ENCODE measurements around the gene ZNF57. TPM values are rescaled to one million over a fixed set of nuclear protein-coding genes. Genes with fewer than 3 reads are reported as not detected.
"Not testable (repeated sequence)": the region's sequence is repeated elsewhere in the genome, so short reads cannot be mapped to it uniquely, and the experiment has no call there.

Gene ZNF57
- polyA plus RNA-seq, 4 donors, result 4.5 to 19.2 (median 15.2) TPM

DNA sequence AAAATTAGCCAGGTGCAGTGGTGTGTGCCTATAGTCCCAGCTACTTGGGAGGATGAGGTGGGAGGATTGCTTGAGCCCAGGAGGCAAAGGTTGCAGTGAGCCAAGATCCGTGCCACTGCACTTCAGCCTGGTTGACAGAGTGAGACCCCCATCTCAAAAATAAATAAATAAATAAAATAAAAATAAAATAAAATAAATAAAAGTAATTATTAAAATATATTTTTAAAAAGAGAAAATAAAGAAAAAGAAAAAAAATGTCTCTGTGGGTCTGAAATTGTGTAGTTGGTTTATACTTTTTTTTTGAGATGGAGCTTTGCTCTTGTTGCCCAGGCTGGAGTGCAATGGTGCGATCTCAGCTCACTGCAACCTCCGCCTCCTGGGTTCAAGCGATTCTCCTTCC is 35.1 kb downstream of the ZNF57 start:
- 94 to 97% (median 95%) methylated on average over 4 of the region's 4 CpGs for WGBS, 3 donors
- Histone ChIP-seq H3K36me3 (ENCODE audit: control insufficient read depth in 3 of 3, insufficient read depth in 2 of 3, low read depth in 1 of 3, low read length in 3 of 3) (peaks cover 12 to 56% (median 26%) of the 10 kb centered on the region in 3 donors), H3K9me3 (ENCODE audit: control insufficient read depth in 2 of 2, insufficient read depth in 1 of 2, low read depth in 1 of 2, low read length in 1 of 2) (peaks cover 2 to 60% of the 10 kb centered on the region in 2 donors)
- H3K27me3 ChIP-seq (ENCODE audit: control insufficient read depth in 3 of 3, insufficient read depth in 3 of 3, low read length in 3 of 3); H3K4me3 ChIP-seq (ENCODE audit: low read depth in 1 of 3, low read length in 3 of 3); FAIRE-seq; H3K4me1 ChIP-seq (ENCODE audit: control insufficient read depth in 3 of 3, insufficient read depth in 2 of 3, low read depth in 1 of 3, low read length in 2 of 3); DNase-seq; H3K27ac ChIP-seq (ENCODE audit: low read depth in 1 of 3, low read length in 2 of 3): not testable (repeated sequence)

DNA sequence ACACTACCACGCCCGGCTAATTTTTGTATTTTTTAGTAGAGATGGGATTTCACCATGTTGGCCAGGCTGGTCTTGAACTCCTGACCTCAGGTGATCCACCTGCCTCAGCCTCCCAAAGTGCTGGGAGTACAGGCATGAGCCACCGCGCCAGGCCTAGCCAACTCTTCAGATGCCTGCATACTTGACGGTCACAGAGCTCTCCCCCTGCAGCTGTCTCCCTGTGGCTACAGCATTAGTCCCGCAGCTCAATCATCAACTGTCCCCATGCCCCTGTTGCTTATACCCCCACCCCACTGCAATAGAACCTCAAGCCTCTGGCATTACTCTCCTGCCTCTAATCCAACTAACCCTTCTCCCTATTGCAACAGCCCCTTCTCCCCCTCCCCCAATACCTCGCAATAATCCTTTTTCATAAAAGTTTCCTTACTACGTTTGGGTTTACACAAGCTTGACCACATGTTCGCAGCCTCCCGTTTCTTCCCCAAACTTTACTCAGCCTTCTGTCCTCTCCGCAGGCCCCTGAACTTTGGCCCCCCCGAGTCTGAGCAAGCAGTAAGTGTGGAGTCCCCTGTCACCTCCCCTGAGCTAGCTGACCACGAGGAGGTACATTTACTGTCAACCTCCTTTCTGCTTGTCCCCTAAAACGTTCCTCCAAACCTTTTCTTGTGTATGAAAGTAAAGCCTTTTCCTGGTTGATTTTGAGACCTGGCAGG is 42.4 kb downstream of the ZNF57 start:
- peaks cover 0 to under 1% of the 10 kb centered on the region in 2 donors for H3K9me3 ChIP-seq (ENCODE audit: control insufficient read depth in 2 of 2, insufficient read depth in 1 of 2, low read depth in 1 of 2, low read length in 1 of 2)
- peak in 1 of 2 donors; percentile 44 for DNase-seq
- WGBS, 3 donors, result 82 to 86% (median 85%) methylated on average over 14 of the region's 14 CpGs
- peaks cover 0 to 15% (median 5%) of the 10 kb centered on the region in 3 donors for H3K36me3 ChIP-seq (ENCODE audit: control insufficient read depth in 3 of 3, insufficient read depth in 2 of 3, low read depth in 1 of 3, low read length in 3 of 3)
- no peak overlapping the region for H3K4me3 ChIP-seq (ENCODE audit: low read depth in 1 of 3, low read length in 3 of 3)
- H3K27me3 ChIP-seq (ENCODE audit: control insufficient read depth in 3 of 3, insufficient read depth in 3 of 3, low read length in 3 of 3), result no peaks in the 10 kb centered on the region
- no peak overlapping the region for H3K27ac ChIP-seq (ENCODE audit: low read depth in 1 of 3, low read length in 2 of 3)
- no peak for FAIRE-seq
- H3K4me1 ChIP-seq (ENCODE audit: control insufficient read depth in 3 of 3, insufficient read depth in 2 of 3, low read depth in 1 of 3, low read length in 2 of 3), result peaks cover 0 to 11% (median 2%) of the 10 kb centered on the region in 3 donors

DNA sequence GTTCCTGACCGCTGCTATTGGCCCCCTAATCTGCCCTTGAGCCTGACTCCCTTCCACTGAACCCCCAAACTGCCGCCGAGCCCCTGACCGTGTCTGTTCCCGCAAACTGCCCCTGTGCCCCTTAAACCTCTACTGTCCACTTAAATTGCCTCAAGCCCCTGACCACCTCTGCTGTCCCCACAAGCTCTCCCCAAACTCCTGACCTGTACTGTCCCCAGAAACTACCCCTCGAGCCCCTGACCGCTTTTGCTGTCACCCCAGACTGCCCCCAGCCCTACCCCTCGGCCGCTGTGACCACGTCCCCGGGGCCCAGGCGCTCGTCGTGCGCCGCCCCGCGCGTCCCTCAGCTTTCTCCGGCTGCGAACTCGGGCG is 43.7 kb downstream of the ZNF57 start:
- H3K36me3 ChIP-seq (ENCODE audit: control insufficient read depth in 3 of 3, insufficient read depth in 2 of 3, low read depth in 1 of 3, low read length in 3 of 3), result peaks cover 0 to 9% (median 2%) of the 10 kb centered on the region in 3 donors
- WGBS, 3 donors, result 0 to 3% (median 1%) methylated on average over 23 of the region's 23 CpGs
- no peak for DNase-seq
- H3K27ac ChIP-seq (ENCODE audit: low read depth in 1 of 3, low read length in 2 of 3), result peak overlapping the region; percentile 16 to 94 (median 65)
- H3K9me3 ChIP-seq (ENCODE audit: control insufficient read depth in 2 of 2, insufficient read depth in 1 of 2, low read depth in 1 of 2, low read length in 1 of 2), result no peaks in the 10 kb centered on the region
- no peaks in the 10 kb centered on the region for H3K27me3 ChIP-seq (ENCODE audit: control insufficient read depth in 3 of 3, insufficient read depth in 3 of 3, low read length in 3 of 3)
- peak overlapping the region; percentile 48 to 96 (median 71) for H3K4me3 ChIP-seq (ENCODE audit: low read depth in 1 of 3, low read length in 3 of 3)
- peaks cover 2 to 20% (median 2%) of the 10 kb centered on the region in 3 donors for H3K4me1 ChIP-seq (ENCODE audit: control insufficient read depth in 3 of 3, insufficient read depth in 2 of 3, low read depth in 1 of 3, low read length in 2 of 3)
- no peak for FAIRE-seq

DNA sequence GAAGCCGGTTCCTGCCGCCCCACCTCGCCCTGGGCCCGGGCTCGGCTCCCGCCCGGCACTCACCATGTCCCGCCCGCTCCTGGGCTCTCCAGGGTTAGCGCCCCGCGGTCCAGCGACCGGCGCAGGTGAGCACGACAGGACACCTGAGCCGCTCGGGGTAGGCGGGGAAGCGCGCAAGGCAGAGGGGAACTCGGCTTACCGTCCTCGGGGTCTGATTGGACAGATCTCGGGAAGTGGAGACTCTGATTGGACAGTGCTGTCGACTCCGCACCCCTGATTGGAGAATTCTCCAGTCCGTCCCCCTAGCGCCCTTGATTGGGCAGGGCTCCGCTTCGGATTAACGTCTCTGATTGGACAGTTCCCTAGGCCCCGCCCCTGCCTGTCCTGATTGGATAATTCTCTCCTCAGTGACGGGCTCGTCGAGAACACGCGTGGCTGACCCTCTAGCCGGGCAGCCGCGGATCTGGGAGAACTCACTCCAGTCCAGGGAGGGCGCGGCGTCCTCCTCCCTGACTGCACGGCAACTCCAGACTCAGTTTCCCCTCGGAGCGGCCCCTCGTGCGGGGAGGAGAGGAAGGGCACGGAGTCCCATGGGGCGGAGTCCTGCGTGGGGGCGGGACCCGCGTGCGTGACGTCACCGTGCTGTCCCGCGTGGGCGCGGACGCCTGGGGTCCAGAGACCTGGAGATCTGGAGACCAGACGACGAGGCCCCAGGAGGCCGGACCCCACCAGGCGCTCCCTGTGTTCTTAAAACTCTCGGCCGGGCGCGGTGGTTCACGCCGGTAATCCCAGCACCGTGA is 44.2 kb downstream of the ZNF57 start, which contains the start of gene ZNF77:
TSS of gene ZNF77 (minus strand) at position 197 of the 800 bp plus-strand sequence. CDS start at position 66, 131 bp downstream.
- FAIRE-seq, result peak; percentile 65
- H3K4me3 ChIP-seq (ENCODE audit: low read depth in 1 of 3, low read length in 3 of 3), result peak within 1 kb of the TSS; percentile 49 to 96 (median 71)
- peaks cover 2 to 22% (median 6%) of the 10 kb centered on the region in 3 donors for H3K4me1 ChIP-seq (ENCODE audit: control insufficient read depth in 3 of 3, insufficient read depth in 2 of 3, low read depth in 1 of 3, low read length in 2 of 3)
- peak; percentile 99 to 100 for DNase-seq
- no peaks in the 10 kb centered on the region for H3K9me3 ChIP-seq (ENCODE audit: control insufficient read depth in 2 of 2, insufficient read depth in 1 of 2, low read depth in 1 of 2, low read length in 1 of 2)
- peak within 1 kb of the TSS; percentile 79 to 94 (median 94) for H3K27ac ChIP-seq (ENCODE audit: low read depth in 1 of 3, low read length in 2 of 3)
- 1% methylated on average over 69 to 74 of the region's 74 CpGs for WGBS, 3 donors
- peaks cover 0 to 6% (median 0%) of the 10 kb centered on the region in 3 donors for H3K36me3 ChIP-seq (ENCODE audit: control insufficient read depth in 3 of 3, insufficient read depth in 2 of 3, low read depth in 1 of 3, low read length in 3 of 3)
- H3K27me3 ChIP-seq (ENCODE audit: control insufficient read depth in 3 of 3, insufficient read depth in 3 of 3, low read length in 3 of 3), result no peaks in the 10 kb centered on the region

DNA sequence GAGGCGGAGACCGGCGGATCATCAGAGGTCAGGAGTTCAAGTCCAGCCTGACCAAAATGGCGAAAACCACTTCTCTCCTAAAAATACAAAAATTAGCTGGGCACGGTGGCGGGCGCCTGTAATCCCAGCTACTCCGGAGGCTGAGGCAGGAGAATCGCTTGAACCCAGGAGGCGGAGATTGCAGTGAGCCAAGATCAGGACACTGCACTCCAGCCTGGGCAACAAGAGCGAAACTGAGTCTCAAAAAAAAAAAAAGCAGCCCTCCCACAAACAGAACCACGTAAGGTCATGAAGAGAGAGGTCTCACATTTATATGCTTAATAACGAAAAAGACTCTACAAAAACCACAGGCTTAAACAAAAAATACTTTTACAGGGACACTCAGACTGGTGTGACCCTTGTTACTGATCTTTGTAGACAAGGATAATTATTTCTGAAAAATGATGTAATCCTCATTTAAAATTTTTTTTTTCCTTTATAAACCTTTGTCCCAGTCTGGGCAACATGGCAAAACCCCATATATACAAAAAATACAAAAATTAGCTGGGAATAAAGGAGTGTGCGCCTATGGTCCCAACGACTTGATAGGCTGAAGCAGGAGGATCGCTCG is 45.0 kb downstream of the ZNF57 start:
- DNase-seq (no peak), FAIRE-seq (no peak)
- Histone ChIP-seq H3K9me3 (ENCODE audit: control insufficient read depth in 2 of 2, insufficient read depth in 1 of 2, low read depth in 1 of 2, low read length in 1 of 2) (no peaks in the 10 kb centered on the region), H3K4me3 (ENCODE audit: low read depth in 1 of 3, low read length in 3 of 3) (peak overlapping the region; percentile 49 to 96 (median 70)), H3K27ac (ENCODE audit: low read depth in 1 of 3, low read length in 2 of 3) (peak overlapping the region; percentile 79 to 94 (median 94)), H3K4me1 (ENCODE audit: control insufficient read depth in 3 of 3, insufficient read depth in 2 of 3, low read depth in 1 of 3, low read length in 2 of 3) (peaks cover 2 to 22% (median 6%) of the 10 kb centered on the region in 3 donors), H3K27me3 (ENCODE audit: control insufficient read depth in 3 of 3, insufficient read depth in 3 of 3, low read length in 3 of 3) (no peaks in the 10 kb centered on the region), H3K36me3 (ENCODE audit: control insufficient read depth in 3 of 3, insufficient read depth in 2 of 3, low read depth in 1 of 3, low read length in 3 of 3) (peaks cover 0 to 6% (median 0%) of the 10 kb centered on the region in 3 donors)
- WGBS, 3 donors, result 36 to 44% (median 37%) methylated on average over 17 of the region's 17 CpGs

DNA sequence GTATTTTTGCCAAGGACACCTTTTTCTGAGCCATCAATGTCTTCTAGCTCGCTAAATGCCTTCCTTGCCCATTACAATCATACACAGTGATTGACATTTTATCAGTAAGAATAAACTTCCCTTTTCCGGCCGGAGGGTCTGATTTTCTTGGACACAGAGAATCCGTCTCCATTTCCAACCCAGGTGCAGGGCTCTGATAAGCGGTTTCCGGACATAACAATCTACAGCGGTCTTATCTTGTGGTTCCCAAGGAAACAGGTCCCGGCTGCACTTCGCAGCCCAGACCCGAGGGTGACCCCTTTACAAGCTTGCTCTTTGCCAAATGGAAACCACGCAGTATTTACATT is 49.2 kb downstream of the ZNF57 start:
- DNase-seq (peak in 1 of 2 donors; percentile 58), FAIRE-seq (no peak)
- Histone ChIP-seq H3K27me3 (ENCODE audit: control insufficient read depth in 3 of 3, insufficient read depth in 3 of 3, low read length in 3 of 3) (no peaks in the 10 kb centered on the region), H3K36me3 (ENCODE audit: control insufficient read depth in 3 of 3, insufficient read depth in 2 of 3, low read depth in 1 of 3, low read length in 3 of 3) (no peaks in the 10 kb centered on the region), H3K27ac (ENCODE audit: low read depth in 1 of 3, low read length in 2 of 3) (peak overlapping the region; percentile 85 to 97 (median 87)), H3K9me3 (ENCODE audit: control insufficient read depth in 2 of 2, insufficient read depth in 1 of 2, low read depth in 1 of 2, low read length in 1 of 2) (no peaks in the 10 kb centered on the region), H3K4me1 (ENCODE audit: control insufficient read depth in 3 of 3, insufficient read depth in 2 of 3, low read depth in 1 of 3, low read length in 2 of 3) (peaks cover 0 to 26% (median 6%) of the 10 kb centered on the region in 3 donors), H3K4me3 (ENCODE audit: low read depth in 1 of 3, low read length in 3 of 3) (peak overlapping the region; percentile 68 to 87 (median 80))
- 1 to 2% (median 2%) methylated on average over 11 of the region's 11 CpGs for WGBS, 3 donors

DNA sequence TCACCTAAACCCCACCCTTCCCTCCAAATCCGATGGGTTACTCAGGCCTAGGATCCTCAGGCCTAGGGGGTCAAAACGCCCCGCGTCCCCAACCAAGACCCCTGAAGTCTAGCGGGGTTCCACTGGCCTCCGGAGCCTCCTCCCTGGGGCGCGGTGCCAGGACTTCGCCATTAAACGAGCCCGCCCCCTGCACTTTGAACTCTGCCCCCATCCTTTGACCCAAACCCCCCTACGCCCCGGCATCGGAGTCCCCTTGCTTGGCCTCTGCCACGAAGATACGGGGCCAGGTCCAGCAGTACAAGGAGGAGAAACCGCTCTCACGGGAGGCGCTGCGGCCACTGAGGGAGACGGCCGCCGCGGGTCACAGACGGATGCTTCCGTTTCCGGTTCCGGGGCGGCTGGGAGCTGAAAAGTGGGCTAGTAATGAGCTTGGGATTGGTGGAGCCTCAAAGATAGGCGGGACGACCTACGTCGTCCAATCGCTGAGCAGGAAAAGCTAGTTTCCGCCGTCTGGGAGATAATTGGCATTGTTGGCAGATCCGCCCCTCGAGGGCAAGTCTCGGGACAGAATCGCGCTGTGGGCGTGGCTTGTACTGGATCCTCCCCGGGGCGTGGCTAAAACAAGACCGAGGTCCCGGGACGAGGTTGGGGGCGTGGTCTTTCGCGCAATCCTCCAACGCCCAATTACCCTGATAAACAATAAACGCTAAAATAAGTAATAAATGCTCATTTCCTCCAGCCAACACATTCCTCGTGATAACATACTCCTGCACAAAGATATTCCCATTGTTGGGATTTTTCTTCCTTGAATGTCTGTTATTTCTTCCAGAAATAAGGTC is 49.8 kb downstream of the ZNF57 start:
- 0% methylated on average over 46 to 53 of the region's 53 CpGs for WGBS, 3 donors

More for the DNA sequence above, 49.8 kb downstream of the ZNF57 start:
- no peaks in the 10 kb centered on the region for H3K27me3 ChIP-seq (ENCODE audit: control insufficient read depth in 3 of 3, insufficient read depth in 3 of 3, low read length in 3 of 3)
- DNase-seq (peak; percentile 100), FAIRE-seq (peak; percentile 64)
- H3K36me3 ChIP-seq (ENCODE audit: control insufficient read depth in 3 of 3, insufficient read depth in 2 of 3, low read depth in 1 of 3, low read length in 3 of 3), result no peaks in the 10 kb centered on the region
- peaks cover 0 to 26% (median 6%) of the 10 kb centered on the region in 3 donors for H3K4me1 ChIP-seq (ENCODE audit: control insufficient read depth in 3 of 3, insufficient read depth in 2 of 3, low read depth in 1 of 3, low read length in 2 of 3)
- peak overlapping the region; percentile 68 to 87 (median 80) for H3K4me3 ChIP-seq (ENCODE audit: low read depth in 1 of 3, low read length in 3 of 3)
- no peaks in the 10 kb centered on the region for H3K9me3 ChIP-seq (ENCODE audit: control insufficient read depth in 2 of 2, insufficient read depth in 1 of 2, low read depth in 1 of 2, low read length in 1 of 2)
- peak overlapping the region; percentile 85 to 97 (median 87) for H3K27ac ChIP-seq (ENCODE audit: low read depth in 1 of 3, low read length in 2 of 3)

Measured in small intestine (tissue), 7 donors.